Esophagus muscularis mucosa (tissue), 4 donors: ENCODE data around the gene CXCR4.

Source experiments
- EP300 ChIP-seq: sonication (generic); formaldehyde crosslinking; IDR thresholded peaks from one replicate; pipeline ENCODE4 v1.6.1; 2017; ENCODE audit warnings: antibody characterized with exemption
- POLR2A ChIP-seq: fragments of 450-650 bp; IDR thresholded peaks from one replicate; pipeline ENCODE4 v1.6.1; 2017; ENCODE audit warnings: antibody characterized with exemption, moderate library complexity, mild to moderate bottlenecking, low read depth
- POLR2AphosphoS5 ChIP-seq, 2 donors: sonication (generic); formaldehyde crosslinking; IDR thresholded peaks; one replicate each; pipeline ENCODE4 v1.6.1; 2017; ENCODE audit warnings: antibody characterized with exemption in 2 of 2
- TF ChIP-seq, protein P1 (sequence below), 3 experiments: fragments of 200-600 bp in 2 of 3; fragments of 450-650 bp in 1 of 3; sonication (generic) in 2 of 3; IDR thresholded peaks; one replicate each; pipeline ENCODE4 v1.5.1; 2017 to 2019; ENCODE audit warnings: antibody characterized with exemption in 3 of 3, mild to moderate bottlenecking in 2 of 3, moderate library complexity in 1 of 3

DNA sequence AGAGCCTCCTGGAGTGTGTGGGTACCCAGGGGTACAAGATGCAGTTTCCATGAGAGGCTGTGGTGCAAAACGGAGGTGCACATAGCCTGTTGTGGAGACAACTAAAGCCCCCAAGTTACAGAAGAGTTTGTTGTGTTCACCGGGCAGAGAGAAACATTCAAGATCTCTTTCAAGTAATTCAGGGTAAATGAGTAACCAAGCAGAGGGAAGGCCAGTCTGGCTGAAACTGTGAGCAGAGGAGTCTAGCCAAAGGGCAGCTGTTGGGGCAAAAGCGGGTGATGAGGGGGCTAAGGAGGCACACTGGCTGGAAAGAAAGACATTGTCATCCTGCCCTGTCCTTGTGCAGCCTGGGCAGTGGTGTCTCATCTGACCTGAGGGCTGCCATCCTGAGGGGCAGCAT is 52.0 kb downstream of the CXCR4 start:
- TF ChIP-seq, protein P1, sequence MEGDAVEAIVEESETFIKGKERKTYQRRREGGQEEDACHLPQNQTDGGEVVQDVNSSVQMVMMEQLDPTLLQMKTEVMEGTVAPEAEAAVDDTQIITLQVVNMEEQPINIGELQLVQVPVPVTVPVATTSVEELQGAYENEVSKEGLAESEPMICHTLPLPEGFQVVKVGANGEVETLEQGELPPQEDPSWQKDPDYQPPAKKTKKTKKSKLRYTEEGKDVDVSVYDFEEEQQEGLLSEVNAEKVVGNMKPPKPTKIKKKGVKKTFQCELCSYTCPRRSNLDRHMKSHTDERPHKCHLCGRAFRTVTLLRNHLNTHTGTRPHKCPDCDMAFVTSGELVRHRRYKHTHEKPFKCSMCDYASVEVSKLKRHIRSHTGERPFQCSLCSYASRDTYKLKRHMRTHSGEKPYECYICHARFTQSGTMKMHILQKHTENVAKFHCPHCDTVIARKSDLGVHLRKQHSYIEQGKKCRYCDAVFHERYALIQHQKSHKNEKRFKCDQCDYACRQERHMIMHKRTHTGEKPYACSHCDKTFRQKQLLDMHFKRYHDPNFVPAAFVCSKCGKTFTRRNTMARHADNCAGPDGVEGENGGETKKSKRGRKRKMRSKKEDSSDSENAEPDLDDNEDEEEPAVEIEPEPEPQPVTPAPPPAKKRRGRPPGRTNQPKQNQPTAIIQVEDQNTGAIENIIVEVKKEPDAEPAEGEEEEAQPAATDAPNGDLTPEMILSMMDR (IDR thresholded peaks at IDR 0.05): no peak
- TF ChIP-seq POLR2A (no peak), POLR2AphosphoS5 (IDR thresholded peaks at IDR 0.05) (no peak), EP300 (no peak)
